ENCODE results near the gene ADGRV1.

ADGRV1 gene

DNA sequence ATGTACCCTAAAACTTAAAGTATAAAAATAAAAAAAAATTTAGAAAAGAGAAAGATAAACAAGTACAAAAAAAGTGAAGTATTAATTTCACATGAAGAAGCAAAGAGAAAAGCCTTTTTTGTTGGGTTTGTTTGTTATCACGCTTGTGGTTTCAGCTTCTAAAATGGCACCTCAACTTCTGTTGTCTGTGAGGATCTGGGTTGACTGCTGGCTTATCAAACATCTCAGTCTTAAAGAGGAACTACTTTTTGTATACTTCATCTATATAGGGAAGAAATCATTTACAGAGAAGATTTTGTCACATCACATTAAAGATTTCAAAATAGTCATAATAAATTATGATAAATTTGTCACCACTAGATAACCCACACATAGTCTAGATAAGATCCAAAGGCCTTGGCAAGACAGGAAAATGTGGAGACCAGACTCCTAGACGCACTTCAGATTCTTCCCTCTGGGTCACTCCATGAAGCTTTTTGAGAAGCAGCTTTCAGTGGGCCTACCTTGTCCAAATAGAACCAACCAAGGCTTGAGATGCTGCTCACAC, 8.8 kb upstream of the ADGRV1 start:
- TF ChIP-seq, protein P1, sequence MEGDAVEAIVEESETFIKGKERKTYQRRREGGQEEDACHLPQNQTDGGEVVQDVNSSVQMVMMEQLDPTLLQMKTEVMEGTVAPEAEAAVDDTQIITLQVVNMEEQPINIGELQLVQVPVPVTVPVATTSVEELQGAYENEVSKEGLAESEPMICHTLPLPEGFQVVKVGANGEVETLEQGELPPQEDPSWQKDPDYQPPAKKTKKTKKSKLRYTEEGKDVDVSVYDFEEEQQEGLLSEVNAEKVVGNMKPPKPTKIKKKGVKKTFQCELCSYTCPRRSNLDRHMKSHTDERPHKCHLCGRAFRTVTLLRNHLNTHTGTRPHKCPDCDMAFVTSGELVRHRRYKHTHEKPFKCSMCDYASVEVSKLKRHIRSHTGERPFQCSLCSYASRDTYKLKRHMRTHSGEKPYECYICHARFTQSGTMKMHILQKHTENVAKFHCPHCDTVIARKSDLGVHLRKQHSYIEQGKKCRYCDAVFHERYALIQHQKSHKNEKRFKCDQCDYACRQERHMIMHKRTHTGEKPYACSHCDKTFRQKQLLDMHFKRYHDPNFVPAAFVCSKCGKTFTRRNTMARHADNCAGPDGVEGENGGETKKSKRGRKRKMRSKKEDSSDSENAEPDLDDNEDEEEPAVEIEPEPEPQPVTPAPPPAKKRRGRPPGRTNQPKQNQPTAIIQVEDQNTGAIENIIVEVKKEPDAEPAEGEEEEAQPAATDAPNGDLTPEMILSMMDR (IDR thresholded peaks at IDR 0.05; ENCODE audit: low read depth, low read length, missing control alignments), result no peak
- in situ Hi-C loops (cut with HindIII; ENCODE audit: low sequenced_read_pairs), result no loop called here
- no peak for DNase-seq (ENCODE audit: low read depth)
- no peak overlapping the region for H3K4me3 ChIP-seq (ENCODE audit: low read depth, low read length)

DNA sequence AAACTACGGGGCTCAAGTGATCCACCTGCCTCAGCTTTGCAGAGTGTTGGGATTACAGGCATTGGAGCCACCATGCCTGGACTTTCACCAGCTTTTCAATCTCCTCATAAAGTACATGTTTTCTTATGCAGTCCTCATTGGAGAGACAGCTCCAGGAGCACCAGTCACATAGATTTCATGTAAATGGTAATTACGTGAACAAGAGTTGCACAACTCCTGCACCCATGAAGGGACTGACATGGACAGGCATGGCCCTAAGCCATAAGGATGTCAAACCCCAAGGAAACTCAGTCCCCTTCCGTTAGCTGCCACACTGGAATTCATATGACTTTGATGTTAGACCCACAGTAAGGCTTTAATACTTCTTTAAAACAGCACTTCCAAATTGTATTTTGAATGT, 7.6 kb upstream of the ADGRV1 start:
- TF ChIP-seq, protein P1 (IDR thresholded peaks at IDR 0.05; ENCODE audit: low read depth, low read length, missing control alignments), result no peak

DNA sequence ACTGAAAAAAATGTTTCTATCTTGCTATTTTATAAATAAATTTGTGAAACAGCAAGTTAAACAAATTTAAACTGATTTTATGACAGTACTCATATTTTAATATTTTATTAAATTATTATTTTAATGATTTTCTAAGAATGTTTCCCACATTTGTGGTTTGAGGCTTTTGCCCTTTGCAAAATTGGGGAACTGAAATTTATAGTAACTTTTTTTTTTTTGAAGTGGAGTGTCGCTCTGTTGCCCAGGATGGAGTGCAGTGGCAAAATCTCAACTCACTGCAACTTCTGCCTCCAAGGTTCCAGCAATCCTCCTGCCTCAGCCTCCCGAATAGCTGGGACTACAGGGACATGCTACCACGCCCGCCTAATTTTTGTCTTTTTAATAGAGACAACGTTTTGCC, 7.2 kb upstream of the ADGRV1 start:
- in situ Hi-C loops (cut with HindIII; ENCODE audit: low sequenced_read_pairs), result no loop called here
- no peak overlapping the region for H3K4me3 ChIP-seq (ENCODE audit: low read depth, low read length)
- TF ChIP-seq, protein P1 (IDR thresholded peaks at IDR 0.05; ENCODE audit: low read depth, low read length, missing control alignments), result no peak
- no peak for DNase-seq (ENCODE audit: low read depth)

More for the DNA sequence above, 7.6 kb upstream of the ADGRV1 start:
- no peak for DNase-seq (ENCODE audit: low read depth)
- no peak overlapping the region for H3K4me3 ChIP-seq (ENCODE audit: low read depth, low read length)
- in situ Hi-C loops (cut with HindIII; ENCODE audit: low sequenced_read_pairs), result no loop called here

DNA sequence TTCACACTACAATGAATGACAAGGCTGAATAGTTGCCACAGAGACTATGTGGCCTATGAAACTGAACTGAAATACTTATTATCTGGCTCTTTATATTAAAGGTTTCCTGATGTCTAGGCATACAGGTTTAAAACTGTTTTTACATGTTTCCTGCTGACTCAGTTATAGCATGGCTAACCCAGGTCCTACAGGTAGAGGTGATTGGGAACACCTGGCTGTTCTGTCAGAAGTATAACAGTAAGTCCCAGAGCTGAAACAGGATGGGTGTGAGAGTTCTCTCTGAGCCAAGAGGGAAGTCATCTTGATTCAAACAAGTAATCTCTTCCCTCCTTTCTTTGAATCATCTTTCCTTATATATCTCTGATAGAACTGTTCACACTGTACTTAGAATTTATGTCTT, 4.9 kb upstream of the ADGRV1 start:
- in situ Hi-C loops (cut with HindIII; ENCODE audit: low sequenced_read_pairs), result no loop called here
- no peak overlapping the region for H3K4me3 ChIP-seq (ENCODE audit: low read depth, low read length)
- TF ChIP-seq, protein P1 (IDR thresholded peaks at IDR 0.05; ENCODE audit: low read depth, low read length, missing control alignments), result no peak
- no peak for DNase-seq (ENCODE audit: low read depth)

DNA sequence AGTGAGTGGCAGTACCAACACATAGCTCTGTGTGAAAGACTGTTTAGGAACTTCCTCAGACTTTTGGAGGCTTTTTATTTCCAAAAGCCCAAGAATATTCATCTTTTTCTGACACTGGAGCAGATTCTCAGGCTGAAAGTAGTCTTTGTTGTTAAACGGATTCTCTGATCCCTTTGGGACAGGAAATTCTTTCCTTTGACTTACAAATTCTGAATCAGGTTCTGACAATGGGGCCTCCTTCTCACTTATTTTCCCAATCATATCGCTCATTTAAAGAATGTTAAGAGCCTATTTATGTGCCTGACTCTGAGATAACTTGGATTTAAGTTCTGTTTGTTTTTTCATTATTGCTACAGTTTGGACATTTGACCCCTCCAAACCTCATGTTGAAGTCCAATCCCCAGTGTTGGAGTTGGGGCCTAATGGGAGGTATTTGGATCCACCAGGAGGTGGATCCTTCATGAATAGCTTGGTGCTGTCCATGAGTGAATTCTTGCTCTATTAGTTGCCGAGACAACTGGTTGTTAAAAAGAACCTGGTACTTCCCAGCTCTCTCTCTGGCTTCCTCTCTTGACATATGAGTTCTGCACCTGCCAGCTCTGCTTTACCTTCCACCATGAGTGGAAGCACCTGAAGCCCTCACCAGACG, 4.1 kb upstream of the ADGRV1 start:
- TF ChIP-seq, protein P1 (IDR thresholded peaks at IDR 0.05; ENCODE audit: low read depth, low read length, missing control alignments), result no peak
- no peak for DNase-seq (ENCODE audit: low read depth)
- H3K4me3 ChIP-seq (ENCODE audit: low read depth, low read length), result no peak overlapping the region
- in situ Hi-C loops (cut with HindIII; ENCODE audit: low sequenced_read_pairs), result no loop called here

DNA sequence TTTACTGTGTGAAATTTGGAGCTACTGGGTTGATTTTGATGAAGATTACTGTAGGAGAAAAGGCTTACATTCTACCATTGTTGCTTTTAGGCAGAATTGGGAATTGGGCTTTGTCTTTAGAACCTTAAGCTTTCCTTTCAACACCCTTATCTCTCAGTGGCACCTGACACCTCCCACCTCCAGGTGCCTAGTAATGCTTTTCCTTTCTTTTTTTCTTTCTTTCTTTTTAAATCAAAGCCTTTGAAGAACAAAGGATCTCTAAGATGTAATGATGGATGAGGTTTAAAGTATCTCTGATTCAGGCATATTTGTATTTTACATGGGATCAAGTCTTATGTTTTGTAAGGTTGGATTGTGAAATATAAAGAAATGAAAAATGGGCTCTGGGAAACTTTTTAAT, 2.9 kb upstream of the ADGRV1 start:
- DNase-seq (ENCODE audit: low read depth), result no peak
- H3K4me3 ChIP-seq (ENCODE audit: low read depth, low read length), result no peak overlapping the region
- TF ChIP-seq, protein P1 (IDR thresholded peaks at IDR 0.05; ENCODE audit: low read depth, low read length, missing control alignments), result no peak
- in situ Hi-C loops (cut with HindIII; ENCODE audit: low sequenced_read_pairs), result no loop called here

Data from astrocyte of the cerebellum (primary cell).